Middle frontal gyrus (tissue), 1 donor: ENCODE data around the gene CCNA2.

ENCODE experiments used
- DNase-seq: peaks from one replicate; pipeline ENCODE4 v3.0.0-alpha.2; 2015; ENCODE audit warnings: low spot score; ENCODE audit errors: extremely low spot score

CCNA2 gene

GRCh38 chr4:121776610-121777401, 46.9 kb downstream of the CCNA2 start:
- no peak for DNase-seq

- no peak for DNase-seq
These were observed 49.8 kb downstream of the CCNA2 start for GRCh38 chr4:121773883-121774282.

- DNase-seq = no peak
These were observed 51.8 kb downstream of the CCNA2 start for GRCh38 chr4:121771869-121772268.

GRCh38 chr4:121769341-121769740, 54.3 kb downstream of the CCNA2 start:
- DNase-seq = no peak

- no peak for DNase-seq
These were observed 56.5 kb downstream of the CCNA2 start for GRCh38 chr4:121767166-121767565.
